KG1 (cell line): Measurements from ENCODE around the gene CD52.

Source experiments
- DNase-seq: peaks from one replicate; lab custom pipeline; 2025; lab: John Stamatoyannopoulos, UW

The CD52 gene

GRCh38 chr1:26357121-26357602, 39.4 kb downstream of the CD52 start:
- DNase-seq: no peak

GRCh38 chr1:26358411-26359384, 40.9 kb downstream of the CD52 start:
- no peak for DNase-seq

- DNase-seq: no peak
Observed at GRCh38 chr1:26359981-26360806, 42.4 kb downstream of the CD52 start.

DNA sequence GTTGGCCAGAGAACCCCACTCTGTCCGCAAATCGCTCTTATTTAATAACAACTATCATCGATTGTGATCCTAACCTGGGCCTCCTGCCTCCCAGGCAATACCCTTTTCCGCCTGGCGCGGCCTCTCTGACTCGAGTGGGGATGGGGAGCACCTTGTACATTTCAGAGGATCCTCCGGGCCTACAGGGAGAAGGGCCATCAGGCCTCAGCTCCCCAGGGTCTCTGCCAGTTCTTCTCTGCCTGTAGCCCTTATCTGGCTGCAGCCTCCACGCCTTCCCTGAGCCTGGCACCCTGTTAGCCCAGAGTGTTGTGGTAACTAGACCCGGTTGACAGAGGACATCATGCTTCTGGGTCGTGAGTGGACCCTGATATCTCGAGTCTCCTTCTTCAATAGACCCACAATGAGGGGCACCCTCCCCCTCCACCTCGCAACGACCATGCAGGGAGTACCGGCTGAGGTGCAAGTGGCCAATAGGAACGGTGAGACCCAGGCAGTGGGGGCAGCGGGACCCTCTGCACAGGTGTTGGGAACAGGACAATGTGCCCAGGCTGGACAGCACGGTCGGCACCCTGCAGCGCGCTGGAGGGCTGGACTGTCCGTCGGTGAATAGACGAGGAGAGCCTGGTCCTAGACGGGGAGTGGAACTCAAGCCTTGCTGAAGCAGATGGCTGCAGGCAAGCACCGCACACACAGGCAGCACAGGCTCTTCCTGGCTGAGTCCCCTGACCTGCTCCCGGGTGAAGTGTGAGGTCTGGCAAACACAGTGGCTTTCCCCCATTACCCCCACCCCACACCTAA, 43.2 kb downstream of the CD52 start:
- no peak for DNase-seq

- DNase-seq: no peak
Observed at GRCh38 chr1:26361605-26362122, 43.9 kb downstream of the CD52 start.

GRCh38 chr1:26362331-26362730, 44.6 kb downstream of the CD52 start:
- no peak for DNase-seq

- DNase-seq: peak; percentile 52
Observed at GRCh38 chr1:26363549-26364448, 46.0 kb downstream of the CD52 start.

DNA sequence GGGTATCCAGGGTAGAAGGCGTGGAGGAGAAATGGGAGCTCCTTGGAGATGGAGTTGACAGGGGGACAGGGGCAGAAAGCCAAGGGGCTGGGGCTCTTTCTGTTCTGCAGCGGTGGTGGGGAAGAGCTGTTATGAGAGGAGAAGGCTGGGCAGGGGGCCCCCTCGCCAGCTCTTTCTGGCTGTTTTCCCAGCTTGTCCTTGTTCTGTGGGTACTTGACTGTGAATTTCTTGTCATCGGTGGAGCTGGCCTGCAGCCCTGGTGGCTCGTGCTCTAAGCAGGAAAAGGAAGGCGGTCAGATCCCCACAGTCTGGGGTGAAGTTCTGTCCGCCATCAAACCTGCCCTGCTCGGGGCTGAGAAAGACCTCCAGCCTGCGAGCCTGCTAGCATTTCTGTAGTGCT, 47.2 kb downstream of the CD52 start:
- no peak for DNase-seq

GRCh38 chr1:26367441-26367840, 49.7 kb downstream of the CD52 start:
- no peak for DNase-seq

- DNase-seq: no peak
Observed at GRCh38 chr1:26368006-26368405, 50.2 kb downstream of the CD52 start.

DNA sequence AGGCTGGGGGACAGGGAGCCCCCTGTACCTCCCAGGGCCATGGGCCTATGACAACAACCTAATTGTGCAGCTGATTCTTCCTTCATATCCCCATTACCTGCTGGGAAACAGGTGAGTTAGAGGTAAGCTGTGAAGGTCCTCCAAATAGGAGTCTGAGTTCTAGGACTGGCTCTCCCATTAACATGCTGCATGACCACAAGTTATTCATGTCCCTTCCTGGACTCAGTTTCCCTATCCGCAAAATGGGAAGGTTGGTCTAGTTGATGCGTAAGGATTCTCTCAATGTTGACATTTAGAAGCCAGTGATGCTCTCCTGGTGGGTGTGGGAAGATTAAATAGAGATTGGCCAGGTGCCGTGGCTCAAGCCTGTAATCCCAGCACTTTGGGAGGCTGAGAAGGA, 50.7 kb downstream of the CD52 start:
- DNase-seq: no peak
